Measurements from ENCODE around the gene DERL3.

Gene DERL3

DNA sequence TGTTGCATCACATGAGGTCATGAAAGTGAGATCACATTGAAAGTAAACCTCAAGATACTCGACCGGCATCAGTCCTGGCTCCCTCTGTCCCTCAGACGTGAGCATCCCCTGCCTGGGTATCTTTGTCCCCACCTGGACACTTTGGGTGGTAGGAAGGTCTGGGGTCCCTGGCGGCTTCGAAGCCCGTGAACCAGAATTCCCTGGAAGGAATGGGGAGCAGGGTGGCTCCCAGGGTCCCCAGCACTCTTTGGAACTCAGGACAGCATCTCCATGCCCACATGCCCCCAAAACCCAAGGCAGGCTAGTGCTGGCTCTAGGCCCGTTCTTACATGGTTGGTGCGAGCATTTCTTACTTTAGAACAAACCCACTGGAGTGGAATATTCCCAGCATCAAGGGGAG is 7.5 kb downstream of the DERL3 start:
- no peak for DNase-seq (ENCODE audit: low read depth)

DNA sequence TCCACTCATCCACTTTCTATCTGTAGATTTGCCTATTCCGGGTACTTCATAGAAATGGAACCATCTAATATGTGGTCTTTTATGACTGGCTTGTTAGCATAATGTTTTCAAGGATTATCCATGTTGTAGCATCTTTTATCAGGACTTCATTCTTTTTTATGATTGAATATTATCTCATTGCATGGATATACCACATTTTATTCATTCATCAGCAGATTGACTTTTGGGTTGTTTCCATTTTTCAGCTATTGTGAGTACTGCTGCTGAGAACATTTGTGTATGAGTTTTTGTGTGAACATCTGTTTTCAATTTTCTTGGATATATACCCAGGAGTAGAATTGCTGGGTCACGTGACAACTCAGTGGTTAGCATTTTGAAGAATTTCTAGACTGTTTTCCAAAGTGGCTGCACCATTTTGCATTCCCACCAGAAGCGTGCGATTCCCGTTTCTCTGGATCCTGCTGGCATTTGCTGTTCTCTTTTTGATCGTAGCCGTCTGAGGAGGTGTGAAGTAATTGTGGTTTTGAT is 8.9 kb downstream of the DERL3 start:
- no peak for DNase-seq (ENCODE audit: low read depth)

DNA sequence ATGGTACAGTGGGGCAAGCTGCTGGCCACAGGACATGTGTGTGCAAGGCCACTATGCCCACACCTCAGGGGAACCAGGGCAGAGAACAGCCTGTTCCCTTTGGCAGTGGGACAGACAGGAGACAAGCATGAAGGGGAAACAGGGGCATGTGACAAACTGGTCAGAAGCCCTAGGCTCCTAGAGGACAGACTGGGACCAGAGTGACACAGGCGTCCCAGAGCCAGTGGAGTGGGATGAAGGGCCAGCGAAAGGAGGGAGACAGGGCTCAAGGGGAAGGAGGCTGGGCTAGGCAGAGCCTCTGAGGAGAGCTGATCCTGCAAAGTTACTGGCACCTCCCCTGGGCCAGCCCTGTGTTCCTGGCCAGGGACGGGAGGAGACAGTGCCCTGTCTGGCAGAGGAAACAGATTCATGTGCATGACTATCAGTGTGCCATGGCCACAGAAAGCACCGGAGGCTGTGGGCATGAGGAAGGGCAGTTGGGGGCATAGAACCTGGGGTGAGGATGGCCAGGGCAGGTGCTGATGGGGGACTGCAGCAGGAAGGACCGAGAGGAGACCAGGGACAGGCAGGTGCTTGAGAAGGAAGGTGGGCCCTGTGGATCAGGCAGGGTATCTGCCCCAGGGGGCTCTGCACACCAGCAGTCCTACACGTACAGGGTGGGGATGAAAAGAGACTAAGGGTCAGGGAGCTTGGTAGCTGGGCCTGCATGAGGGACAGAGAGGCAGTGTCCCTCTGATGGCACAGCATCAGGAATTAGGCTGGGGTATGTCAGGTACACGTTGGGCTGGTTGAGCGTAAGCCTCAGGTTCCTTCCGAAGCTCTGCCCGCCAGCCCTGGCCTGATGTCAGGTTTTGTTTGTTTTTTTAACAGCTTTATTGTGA is 9.8 kb downstream of the DERL3 start:
- DNase-seq (ENCODE audit: low read depth): no peak

DNA sequence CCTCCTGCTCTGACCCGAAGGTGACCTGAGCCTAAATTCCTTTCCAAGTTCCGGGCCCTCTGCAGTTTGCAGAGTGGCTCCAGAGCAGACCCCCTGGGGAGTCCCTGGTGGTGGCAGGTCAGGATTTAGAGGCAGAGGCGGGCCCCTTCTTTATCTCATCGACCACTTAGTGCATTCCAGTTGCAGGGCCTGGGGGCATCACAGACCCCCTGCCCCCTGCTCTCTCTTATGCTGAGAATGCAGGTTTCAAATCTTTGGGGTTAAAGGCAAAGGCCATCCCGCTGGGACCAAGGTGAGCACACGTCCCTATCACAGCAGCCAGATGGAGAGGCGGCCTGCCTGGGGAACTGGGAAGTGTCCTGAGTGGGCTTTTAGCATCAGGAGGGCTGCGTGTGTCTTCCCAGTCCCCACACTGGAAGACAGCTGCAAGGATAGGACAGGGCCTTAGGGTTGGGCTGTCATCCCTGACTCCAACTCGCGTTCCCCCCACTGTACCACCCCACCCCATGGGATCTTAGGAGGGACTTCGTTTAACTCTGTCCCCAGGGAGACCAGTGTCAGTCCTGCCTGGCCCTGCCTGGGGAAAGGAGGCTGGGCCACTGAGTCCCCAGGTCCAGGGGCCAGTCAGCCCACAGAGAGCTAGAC is 11.3 kb downstream of the DERL3 start:
- DNase-seq (ENCODE audit: low read depth): no peak

DNA sequence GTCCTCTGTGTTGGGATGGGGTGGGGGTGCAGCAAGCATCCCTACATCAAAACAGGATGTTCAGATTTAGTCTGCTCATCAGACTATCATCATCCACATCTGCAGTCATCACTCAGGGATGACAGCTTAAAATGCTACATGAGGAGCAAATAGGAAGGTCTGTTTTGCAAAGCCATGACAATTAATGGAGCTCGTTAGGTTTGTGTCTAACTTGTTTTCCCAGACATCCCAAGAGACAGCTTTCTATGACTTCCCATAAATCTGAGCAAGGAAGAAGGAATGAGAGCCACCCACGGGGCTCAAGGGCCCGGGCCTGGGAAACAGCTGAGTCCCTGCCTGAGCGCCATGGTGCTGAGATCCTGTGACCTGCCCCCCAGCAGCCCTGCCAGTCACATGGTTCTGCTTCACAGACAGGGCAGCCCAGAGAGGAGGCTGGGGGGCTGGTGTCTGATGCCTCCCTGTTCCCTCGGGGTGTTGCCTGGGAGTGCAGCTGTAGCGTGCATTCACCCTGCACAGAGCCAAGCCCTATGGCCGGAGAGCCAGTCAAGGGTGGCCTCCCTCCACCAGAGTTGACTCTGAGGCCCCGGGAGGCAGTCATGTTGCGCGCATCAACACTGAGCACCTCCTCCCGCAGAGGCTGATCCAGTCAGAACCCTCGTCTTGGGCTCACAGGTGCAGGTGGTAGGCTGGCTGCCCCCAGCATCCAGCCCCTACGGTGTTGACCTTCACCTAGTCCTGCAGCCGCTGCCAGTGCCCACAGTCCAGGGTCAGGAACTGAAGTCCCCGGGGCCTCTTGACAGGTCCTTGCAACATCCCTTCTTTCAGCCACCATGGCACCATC is 12.1 kb downstream of the DERL3 start:
- no peak for DNase-seq (ENCODE audit: low read depth)

DNA sequence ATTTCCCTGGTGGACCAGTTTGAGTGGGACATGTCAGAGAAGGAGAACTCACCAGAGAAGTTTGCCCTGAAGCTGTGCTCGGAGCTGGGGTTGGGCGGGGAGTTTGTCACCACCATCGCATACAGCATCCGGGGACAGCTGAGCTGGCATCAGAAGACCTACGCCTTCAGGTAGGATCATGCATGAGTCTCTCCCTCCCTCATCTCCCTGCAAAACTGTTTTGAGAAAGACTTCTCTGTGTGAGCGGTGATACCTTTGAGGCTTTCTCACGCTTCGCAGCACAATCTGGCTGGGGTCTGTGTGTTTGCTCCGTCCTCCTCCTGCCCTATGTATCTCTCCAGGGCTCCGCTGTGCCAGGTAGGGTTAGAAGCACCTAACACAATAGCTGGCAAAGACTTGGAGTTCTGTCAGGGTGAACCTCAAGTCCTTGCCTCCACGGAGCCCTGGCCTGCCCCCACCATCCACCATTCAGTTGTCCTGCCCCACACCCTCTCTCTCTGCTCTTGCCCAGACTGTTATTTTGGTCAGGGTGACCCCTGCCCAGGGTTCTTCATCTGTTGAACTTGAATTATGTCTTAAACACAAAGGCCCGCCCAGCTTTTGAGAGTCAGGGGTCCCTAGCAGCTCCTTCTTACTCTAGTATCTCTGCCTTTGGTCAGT is 13.4 kb downstream of the DERL3 start:
- no peak for DNase-seq (ENCODE audit: low read depth)

DNA sequence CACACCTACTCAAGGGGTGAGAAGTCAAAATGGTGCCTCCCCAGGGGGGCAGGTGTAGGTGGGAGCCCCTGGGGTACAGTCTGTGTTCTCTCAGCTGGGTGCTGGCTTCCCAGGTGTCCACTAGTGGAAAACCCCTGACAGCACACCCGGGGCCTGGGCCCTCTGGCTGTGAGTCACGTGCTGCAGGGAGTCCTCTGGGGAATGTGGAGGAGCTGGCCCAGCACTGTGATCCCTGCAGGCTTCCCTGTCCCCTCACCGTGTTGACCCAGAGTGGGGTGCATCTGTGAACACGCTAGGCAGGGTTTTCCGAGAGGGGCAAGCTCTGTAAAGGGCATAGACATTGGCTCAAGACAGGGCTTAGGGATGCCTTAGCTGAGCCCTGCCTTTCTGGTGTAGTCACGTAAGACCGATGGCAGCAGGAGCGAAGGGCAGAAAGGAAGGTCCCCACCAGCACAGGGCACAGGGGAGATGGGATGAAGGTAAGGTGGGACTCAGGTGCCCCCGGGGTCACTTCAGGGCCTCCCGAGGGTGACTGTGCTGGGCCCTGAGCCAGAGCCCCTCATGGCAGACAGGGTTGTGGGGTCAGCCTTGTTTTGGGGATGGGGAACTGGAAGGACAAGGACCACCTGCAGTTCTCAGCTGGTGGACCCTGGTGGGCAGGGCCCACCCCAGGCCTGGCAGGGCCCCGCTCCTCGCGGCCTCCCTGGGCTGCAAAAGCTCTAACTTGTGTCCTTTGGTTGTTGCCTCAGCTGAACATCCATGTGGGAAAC is 14.1 kb downstream of the DERL3 start:
- DNase-seq (ENCODE audit: low read depth): no peak

DNA sequence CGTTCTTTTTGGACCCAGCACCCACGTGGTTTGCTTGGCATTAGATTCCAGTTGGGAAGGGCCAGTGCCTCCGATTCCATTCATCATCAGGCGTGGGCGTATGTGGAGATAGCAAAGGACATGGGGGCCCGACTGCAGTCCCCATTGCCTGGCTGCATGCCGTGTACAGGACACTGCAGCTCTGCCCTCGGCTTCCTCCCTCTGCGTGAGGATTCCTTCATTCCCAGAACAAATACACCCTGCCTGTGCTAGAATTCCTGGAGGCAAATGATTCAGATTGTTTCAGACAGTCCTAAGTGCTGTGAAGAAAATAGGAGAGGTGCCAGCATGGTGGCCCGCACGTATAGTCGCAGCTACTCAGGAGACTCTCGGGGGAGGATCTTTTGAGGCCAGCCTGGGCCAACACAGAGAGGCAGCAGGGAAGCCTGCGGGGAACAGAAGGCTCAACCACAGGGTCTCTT is 15.4 kb downstream of the DERL3 start:
- no peak for DNase-seq (ENCODE audit: low read depth)

DNA sequence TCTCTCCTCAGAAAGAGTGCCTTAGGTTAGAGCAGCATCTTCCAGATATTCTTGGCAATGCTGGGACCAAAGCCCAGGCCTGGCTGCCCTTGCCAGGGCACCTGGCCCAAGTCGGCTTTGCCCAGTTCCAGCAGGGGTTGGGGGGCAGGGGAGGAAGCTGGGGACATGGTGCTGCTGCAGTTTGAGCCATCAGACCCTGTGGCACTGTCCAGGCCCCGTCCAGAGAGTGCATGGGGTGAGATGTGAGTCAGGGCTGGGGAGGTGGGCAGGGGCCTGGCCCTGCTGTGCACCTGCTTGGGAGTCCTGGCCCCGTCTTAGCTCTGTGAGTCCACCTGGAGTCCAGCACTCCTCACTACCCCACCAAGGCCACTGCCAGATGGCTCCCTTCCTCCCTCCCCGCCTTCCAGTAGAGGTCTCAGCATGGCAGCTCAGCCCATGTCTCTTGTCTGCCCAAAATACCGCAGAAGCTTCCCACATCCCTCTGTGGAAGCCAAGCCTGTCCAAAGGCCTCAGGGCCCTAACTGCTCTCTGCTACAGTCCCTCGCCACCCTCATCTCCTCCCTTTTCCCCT is 16.6 kb downstream of the DERL3 start:
- no peak for DNase-seq (ENCODE audit: low read depth)

DNA sequence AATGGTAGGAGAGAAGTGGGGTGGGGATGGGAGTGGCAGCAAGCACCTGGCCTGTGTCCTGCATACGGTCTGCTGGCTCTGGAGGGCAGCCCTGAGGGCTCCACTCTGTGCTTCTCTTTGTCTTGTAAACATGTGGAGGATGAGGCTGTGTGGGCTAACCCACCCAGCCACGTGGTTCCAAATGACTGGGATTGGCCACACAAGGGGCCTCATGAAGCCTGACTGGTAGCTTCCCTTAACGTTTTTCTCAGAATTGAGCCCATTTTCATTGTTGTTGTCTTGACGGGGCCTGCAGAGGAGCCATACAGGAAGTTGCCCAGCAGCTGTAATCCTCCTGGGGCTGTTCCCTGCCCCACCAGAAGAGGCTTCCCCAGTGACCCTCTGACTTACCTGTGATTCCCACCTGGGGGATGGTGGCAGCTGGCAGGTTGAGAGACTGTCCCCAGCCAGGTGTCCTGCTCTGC is 18.0 kb downstream of the DERL3 start:
- no peak for DNase-seq (ENCODE audit: low read depth)

DNA sequence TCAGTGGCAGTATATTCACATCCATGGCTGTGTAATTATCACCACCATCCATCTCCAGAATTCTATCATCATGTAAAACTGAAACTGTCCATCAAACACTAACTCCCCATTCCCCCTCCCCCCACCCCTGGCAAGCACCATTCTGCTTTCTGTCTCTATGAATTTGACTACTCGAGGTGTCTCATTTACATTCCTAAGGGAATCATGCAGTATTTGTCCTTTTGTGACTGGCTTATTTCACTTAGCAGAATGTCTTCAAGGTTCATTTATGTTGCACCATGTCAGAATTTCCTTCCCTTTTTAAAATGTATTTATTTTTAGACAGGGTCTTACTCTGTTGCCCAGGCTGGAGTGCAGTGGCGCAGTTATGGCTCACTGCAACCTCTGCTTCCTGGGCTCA is 20.3 kb downstream of the DERL3 start:
- DNase-seq (ENCODE audit: low read depth): no peak

DNA sequence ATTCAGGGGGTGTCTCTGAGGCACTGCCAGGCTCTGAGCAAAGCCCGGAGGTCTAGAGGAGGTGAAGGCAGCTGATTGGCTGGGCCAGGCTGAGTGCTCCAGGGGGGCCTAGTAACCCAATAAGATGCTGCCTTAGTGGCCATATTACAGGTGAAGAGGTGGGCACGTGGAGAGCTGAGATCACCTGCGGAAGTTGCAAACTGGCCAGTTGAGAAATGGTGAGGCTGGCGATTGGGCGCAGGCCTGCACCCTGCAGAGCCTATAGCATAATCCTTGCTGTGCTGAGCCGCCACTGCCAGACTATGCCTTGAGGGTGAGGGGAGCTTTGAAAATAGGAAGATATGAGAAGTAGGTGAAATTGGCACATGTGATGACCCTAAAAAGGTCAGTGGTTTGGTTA is 21.7 kb downstream of the DERL3 start:
- DNase-seq (ENCODE audit: low read depth): no peak

DNA sequence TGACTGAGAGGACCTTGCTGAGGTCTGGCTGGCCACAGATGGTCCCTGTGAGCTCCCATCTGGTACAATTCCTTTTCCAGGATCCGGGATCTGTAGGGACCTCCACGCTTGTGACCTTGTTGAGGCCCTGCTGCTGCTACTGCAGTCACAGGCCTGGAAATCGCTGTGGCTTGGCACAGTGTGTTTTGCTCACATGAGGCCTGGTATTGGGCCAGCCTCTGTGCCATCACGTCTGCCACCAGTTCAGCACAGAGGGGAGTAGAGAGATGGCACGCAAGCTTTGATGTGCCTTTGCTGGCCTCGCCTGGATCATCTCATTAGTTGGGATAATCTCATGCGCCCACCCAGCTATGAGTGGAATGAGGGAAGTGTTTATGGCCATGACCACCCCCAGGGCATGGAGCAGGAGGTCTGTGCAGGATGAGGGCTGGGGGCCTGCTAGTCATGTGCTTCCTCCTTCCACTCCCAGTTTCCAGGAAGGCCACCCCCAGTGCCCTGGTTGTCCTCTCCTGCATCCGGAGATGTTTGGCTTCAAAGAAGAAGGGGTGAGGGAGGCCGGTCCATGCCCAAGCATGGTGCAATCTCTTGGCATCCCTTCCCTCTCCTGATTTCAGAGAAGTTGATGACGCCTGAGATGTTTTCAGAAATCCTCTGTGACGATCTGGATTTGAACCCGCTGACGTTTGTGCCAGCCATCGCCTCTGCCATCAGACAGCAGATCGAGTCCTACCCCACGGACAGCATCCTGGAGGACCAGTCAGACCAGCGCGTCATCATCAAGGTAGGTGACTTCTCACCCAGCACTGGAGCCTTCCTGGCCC is 22.4 kb downstream of the DERL3 start:
- no peak for DNase-seq (ENCODE audit: low read depth)

DNA sequence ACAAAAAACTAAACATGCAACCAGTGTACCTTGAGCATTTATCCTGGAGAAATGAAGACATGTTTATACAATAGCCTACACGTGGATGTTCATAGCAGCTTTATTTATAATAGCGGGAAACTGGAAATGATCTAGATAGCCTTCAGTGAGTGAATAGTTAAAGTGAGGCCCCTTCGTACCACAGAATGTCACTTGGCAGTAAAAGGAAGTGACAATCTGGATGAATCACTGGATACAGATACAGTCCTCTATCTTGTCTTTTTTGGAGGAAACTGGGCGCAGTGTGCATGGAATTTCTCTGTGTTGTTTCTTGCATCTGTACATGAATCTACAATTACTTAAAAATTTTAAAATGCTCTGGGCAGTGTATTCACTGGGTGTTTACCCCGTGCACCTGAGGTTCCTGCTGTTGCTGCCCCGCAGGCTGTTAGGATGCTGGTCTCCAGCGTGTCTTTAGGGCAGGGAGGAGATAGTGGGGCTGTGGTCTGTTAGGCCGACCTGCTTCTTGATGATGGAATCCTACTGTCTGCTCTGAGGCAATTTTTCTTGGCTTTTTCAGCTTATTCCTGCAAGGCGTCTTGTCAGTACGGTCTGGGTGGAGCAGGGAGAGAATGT is 23.2 kb downstream of the DERL3 start:
- DNase-seq (ENCODE audit: low read depth): no peak

DNA sequence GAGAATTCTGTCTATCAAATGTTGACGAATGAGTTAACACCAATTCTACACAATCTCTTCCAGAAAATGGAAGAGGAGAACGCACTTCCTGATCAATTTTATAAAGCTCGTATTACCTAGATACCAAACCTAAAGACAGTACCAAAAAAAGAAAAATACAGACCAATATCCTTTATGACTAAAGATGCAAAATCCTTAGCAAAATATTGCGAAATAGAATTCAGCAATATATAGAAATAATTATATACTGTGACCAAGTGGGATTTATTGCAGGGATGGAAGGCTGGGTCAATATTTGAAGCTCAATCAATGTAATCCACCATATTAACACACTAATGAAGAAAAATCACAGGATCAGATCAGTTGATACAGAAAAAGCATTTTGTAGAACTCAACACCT is 26.4 kb downstream of the DERL3 start:
- DNase-seq (ENCODE audit: low read depth): no peak

DNA sequence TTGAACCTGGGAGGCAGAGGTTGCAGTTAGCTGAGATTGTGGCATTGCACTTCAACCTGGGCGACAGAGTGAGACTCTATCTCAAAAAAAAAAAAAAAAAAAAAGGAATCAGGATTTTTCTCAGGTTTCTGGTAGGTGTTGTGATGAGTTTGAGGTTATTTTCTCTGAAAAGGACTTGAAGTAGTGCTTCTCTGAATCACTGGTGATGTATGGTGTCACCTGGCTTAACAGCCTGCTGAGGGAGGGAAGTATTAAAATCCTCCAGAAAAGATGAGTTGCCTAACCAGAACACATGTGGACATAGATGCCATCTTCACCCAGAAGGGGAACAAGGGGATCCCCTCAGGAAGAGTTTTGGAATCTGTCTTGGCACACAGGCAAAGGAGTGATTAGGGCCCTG is 32.0 kb downstream of the DERL3 start:
- no peak for DNase-seq (ENCODE audit: low read depth)

DNA sequence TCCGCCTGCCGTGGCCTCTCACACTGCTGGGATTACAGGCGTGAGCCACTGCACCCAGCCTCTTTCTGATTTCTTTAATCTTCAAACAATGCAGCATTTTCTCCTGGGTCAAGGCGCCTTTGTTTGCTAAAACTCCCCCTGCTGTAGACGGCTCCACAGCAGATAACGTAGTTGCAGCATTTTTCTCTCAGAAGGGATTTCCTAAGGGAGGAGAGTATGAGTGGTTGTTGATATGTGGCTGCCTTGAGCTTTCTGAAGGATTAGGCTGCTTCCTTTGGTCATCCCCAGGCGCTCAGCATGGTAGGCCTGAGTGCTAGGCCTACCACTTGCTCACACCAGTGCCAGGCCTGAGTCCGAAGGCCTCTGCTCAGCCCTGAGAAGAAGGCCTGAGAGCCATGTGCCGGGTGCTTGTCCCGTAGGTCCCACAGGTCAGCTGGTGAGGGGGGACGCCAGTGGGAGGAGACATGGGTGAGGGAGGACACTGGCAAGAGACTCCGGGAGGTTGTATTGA is 34.0 kb downstream of the DERL3 start:
- DNase-seq (ENCODE audit: low read depth): no peak

DNA sequence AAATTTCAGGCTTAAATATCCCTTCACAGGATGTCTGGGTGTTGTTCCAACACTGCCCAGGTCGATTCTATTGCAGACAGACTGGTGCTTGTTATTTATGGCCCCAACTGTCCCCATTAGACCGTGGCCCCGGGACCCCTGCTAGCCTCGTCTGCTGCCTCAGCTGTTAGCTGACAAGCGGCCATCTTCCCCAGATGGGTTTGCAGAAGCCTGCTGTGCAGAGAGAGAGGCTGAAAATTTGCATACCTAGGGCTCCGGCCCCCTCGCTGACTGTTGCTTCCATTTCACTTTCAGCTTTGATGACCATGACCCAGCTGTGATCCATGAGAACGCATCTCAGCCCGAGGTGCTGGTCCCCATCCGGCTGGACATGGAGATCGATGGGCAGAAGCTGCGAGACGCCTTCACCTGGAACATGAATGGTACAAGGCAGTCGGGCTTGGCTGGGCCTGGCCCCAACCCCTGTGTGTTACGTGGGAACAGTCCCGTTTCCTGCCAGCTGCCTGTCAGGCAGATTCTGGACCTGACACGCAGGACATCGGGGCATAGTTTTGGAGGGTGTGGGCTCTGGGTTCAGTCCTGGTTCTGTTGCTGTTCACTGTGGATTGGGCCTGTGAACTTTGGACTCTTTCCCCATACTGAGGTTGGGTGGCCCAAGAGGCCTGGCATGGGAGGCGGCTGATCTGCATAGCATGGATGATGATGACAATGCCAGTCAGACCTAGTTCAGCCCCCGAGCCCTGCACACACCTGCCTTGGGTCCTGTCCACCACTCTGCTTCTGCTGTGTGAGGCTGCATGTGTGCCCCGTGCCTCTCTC is 35.6 kb downstream of the DERL3 start:
- no peak for DNase-seq (ENCODE audit: low read depth)

Data from activated T-cell treated with anti-CD3 and anti-CD28 coated beads for 24 hours (primary cell).